PC-9 (cell line): ENCODE data around the gene CASKIN1. TPM values are rescaled to one million over a fixed set of nuclear protein-coding genes. Genes with fewer than 3 reads are reported as not detected.

Experiments
- BruUV-seq: library from RNA; stranded (reverse); fragments of 400-500 nt; replicated peaks from 2 replicates; lab custom pipeline; 2021; lab: Mats Ljungman, UMichigan
- CTCF ChIA-PET: fragments of 300-600 bp; sonication (Branson Sonifier 250); formaldehyde crosslinking; loops from one replicate; lab custom pipeline; 2022; ENCODE audit warnings: antibody characterized with exemption; lab: Charles Lee
- POLR2A ChIA-PET: fragments of 300-600 bp; sonication (Branson Sonifier 250); formaldehyde crosslinking; loops from one replicate; lab custom pipeline; 2022; ENCODE audit warnings: antibody characterized with exemption; ENCODE audit not compliant: unreplicated experiment; lab: Charles Lee
- DNase-seq, 2 experiments: peaks; one replicate each; pipeline versions ENCODE4 v3.0.0 to v3.0.0-alpha.2; 2015 to 2022; ENCODE audit warnings: mixed read lengths in 1 of 2
- H2AFZ ChIP-seq: fragments of 200-600 bp; sonication (generic); 2 replicates; pipeline ENCODE4 v1.8.1; 2017; ENCODE audit warnings: antibody characterized with exemption
- H3F3A ChIP-seq: fragments of 200-600 bp; sonication (generic); 2 replicates; pipeline ENCODE4 v1.8.1; 2017; ENCODE audit warnings: antibody characterized with exemption, mild to moderate bottlenecking, low read depth; ENCODE audit not compliant: insufficient read depth
- H3K27ac ChIP-seq: fragments of 200-600 bp; sonication (generic); 2 replicates; pipeline ENCODE4 v1.6.1; 2016; ENCODE audit warnings: mixed run types
- H3K27me3 ChIP-seq: fragments of 200-600 bp; sonication (generic); 2 replicates; pipeline ENCODE4 v1.6.1; 2016; ENCODE audit warnings: low read depth, mixed run types; ENCODE audit not compliant: insufficient read depth
- H3K36me3 ChIP-seq: fragments of 200-600 bp; sonication (generic); 2 replicates; pipeline ENCODE4 v1.6.1; 2016; ENCODE audit warnings: low read depth, mixed run types
- H3K4me1 ChIP-seq: fragments of 200-600 bp; sonication (generic); replicated peaks from 2 replicates; pipeline ENCODE4 v1.6.1; 2016; ENCODE audit warnings: mixed run types; ENCODE audit not compliant: insufficient read depth
- H3K4me2 ChIP-seq: fragments of 200-600 bp; sonication (generic); 2 replicates; pipeline ENCODE4 v1.6.1; 2017; ENCODE audit warnings: mixed run types
- H3K4me3 ChIP-seq: fragments of 200-600 bp; sonication (generic); 2 replicates; pipeline ENCODE4 v1.6.1; 2016; ENCODE audit warnings: mixed run types
- H3K79me2 ChIP-seq: fragments of 200-600 bp; sonication (generic); 2 replicates; pipeline ENCODE4 v1.6.1; 2017; ENCODE audit warnings: low read depth, mixed run types
- H3K9me2 ChIP-seq: fragments of 200-600 bp; sonication (generic); 2 replicates; pipeline ENCODE4 v1.8.1; 2017; ENCODE audit warnings: mild to moderate bottlenecking; ENCODE audit not compliant: insufficient read depth
- H3K9me3 ChIP-seq: fragments of 200-600 bp; sonication (generic); 2 replicates; pipeline ENCODE4 v1.8.1; 2016; ENCODE audit warnings: low read depth; ENCODE audit not compliant: insufficient read depth
- H4K20me1 ChIP-seq: fragments of 200-600 bp; sonication (generic); 2 replicates; pipeline ENCODE4 v1.8.1; 2017; ENCODE audit not compliant: insufficient read depth
- EZH2 ChIP-seq: fragments of 200-600 bp; sonication (generic); IDR thresholded peaks from 2 replicates; pipeline ENCODE4 v1.8.0; 2017; ENCODE audit warnings: antibody characterized with exemption, low read depth
- intact Hi-C: fragments of 100-400 bp; cut with micrococcal nuclease; formaldehyde crosslinking; loops from one replicate; pipeline ENCODE4 v1.10.0; 2022; ENCODE audit not compliant: unreplicated experiment
- total RNA-seq: library from RNA; stranded (reverse); gene quantifications from 2 replicates; pipeline ENCODE4 v1.2.3, GENCODE V29; 2021
- TF ChIP-seq, protein P1 (sequence below): fragments of 200-600 bp; sonication (generic); conservative IDR thresholded peaks from 2 replicates; pipeline ENCODE4 v1.6.1; 2017; ENCODE audit warnings: mixed run types, antibody characterized with exemption, mild to moderate bottlenecking, moderate library complexity

Gene CASKIN1
- total RNA-seq, 1 experiment from 2014 or later, result 2.1 TPM

- no peak overlapping the region for H3K27ac ChIP-seq
- POLR2A ChIA-PET, result interaction anchor here (0.6 kb wide), 1 partner anchor 137 kb away, joined by 3 read pairs; no protein-coding TSS in a partner anchor
- CTCF ChIA-PET, result no interaction called here
- peaks cover 11% of the 10 kb centered on the region for H3K27me3 ChIP-seq
- H3K36me3 ChIP-seq, result no peaks in the 10 kb centered on the region
- DNase-seq, result no peak
- H3K9me2 ChIP-seq, result no peaks in the 10 kb centered on the region
- no peak overlapping the region for H2AFZ ChIP-seq
- intact Hi-C loops, result no loop called here
- no TSS peak for BruUV-seq
- H4K20me1 ChIP-seq, result no peaks in the 10 kb centered on the region
- no peaks in the 10 kb centered on the region for H3K79me2 ChIP-seq
- no peaks in the 10 kb centered on the region for H3K4me1 ChIP-seq
- H3F3A ChIP-seq, result no peaks in the 10 kb centered on the region
- no peak overlapping the region for H3K4me2 ChIP-seq
- no peak overlapping the region for H3K4me3 ChIP-seq
- no peaks in the 10 kb centered on the region for H3K9me3 ChIP-seq
- no peak for TF ChIP-seq EZH2
- TF ChIP-seq, protein P1, sequence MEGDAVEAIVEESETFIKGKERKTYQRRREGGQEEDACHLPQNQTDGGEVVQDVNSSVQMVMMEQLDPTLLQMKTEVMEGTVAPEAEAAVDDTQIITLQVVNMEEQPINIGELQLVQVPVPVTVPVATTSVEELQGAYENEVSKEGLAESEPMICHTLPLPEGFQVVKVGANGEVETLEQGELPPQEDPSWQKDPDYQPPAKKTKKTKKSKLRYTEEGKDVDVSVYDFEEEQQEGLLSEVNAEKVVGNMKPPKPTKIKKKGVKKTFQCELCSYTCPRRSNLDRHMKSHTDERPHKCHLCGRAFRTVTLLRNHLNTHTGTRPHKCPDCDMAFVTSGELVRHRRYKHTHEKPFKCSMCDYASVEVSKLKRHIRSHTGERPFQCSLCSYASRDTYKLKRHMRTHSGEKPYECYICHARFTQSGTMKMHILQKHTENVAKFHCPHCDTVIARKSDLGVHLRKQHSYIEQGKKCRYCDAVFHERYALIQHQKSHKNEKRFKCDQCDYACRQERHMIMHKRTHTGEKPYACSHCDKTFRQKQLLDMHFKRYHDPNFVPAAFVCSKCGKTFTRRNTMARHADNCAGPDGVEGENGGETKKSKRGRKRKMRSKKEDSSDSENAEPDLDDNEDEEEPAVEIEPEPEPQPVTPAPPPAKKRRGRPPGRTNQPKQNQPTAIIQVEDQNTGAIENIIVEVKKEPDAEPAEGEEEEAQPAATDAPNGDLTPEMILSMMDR, result no peak
These were observed 5.0 kb downstream of the CASKIN1 start for GRCh38 chr16:2191446-2191706.

- no peaks in the 10 kb centered on the region for H3K79me2 ChIP-seq
- H3K27ac ChIP-seq, result no peak overlapping the region
- no peaks in the 10 kb centered on the region for H3K9me3 ChIP-seq
- no TSS peak for BruUV-seq
- no peaks in the 10 kb centered on the region for H4K20me1 ChIP-seq
- no peak overlapping the region for H3K4me3 ChIP-seq
- H3K4me2 ChIP-seq, result no peak overlapping the region
- peaks cover 9% of the 10 kb centered on the region for H3K27me3 ChIP-seq
- ChIA-PET POLR2A (no interaction called here), CTCF (no interaction called here)
- H2AFZ ChIP-seq, result no peak overlapping the region
- TF ChIP-seq, protein P1, result no peak
- TF ChIP-seq EZH2, result no peak
- H3K36me3 ChIP-seq, result no peaks in the 10 kb centered on the region
- intact Hi-C loops, result no loop called here
- H3K4me1 ChIP-seq, result no peaks in the 10 kb centered on the region
- no peaks in the 10 kb centered on the region for H3F3A ChIP-seq
- DNase-seq, result no peak
- H3K9me2 ChIP-seq, result no peaks in the 10 kb centered on the region
These were observed 5.6 kb downstream of the CASKIN1 start for GRCh38 chr16:2190659-2191445.

- Histone ChIP-seq H3K27me3 (peaks cover 2% of the 10 kb centered on the region), H3K27ac (no peak overlapping the region), H3F3A (no peaks in the 10 kb centered on the region), H3K36me3 (no peaks in the 10 kb centered on the region), H3K9me3 (no peaks in the 10 kb centered on the region), H3K79me2 (no peaks in the 10 kb centered on the region), H2AFZ (no peak overlapping the region), H4K20me1 (no peaks in the 10 kb centered on the region), H3K9me2 (no peaks in the 10 kb centered on the region), H3K4me1 (no peaks in the 10 kb centered on the region), H3K4me3 (no peak overlapping the region), H3K4me2 (no peak overlapping the region)
- intact Hi-C loops, result no loop called here
- no peak for TF ChIP-seq EZH2
- TF ChIP-seq, protein P1, result no peak
- CTCF ChIA-PET, result no interaction called here
- BruUV-seq, result no TSS peak
- POLR2A ChIA-PET, result no interaction called here
- no peak for DNase-seq
These were observed 6.3 kb downstream of the CASKIN1 start for GRCh38 chr16:2190002-2190658.
